ENCODE results near the gene ACOX1. TPM values are rescaled to one million over a fixed set of nuclear protein-coding genes. Genes with fewer than 3 reads are reported as not detected.
A peak's percentile ranks its signal among the peaks of the same experiment; 100 is the strongest.

ACOX1 gene
- total RNA-seq, 4 donors from 2014 or later = 37.0 to 254 (median 212) TPM

DNA sequence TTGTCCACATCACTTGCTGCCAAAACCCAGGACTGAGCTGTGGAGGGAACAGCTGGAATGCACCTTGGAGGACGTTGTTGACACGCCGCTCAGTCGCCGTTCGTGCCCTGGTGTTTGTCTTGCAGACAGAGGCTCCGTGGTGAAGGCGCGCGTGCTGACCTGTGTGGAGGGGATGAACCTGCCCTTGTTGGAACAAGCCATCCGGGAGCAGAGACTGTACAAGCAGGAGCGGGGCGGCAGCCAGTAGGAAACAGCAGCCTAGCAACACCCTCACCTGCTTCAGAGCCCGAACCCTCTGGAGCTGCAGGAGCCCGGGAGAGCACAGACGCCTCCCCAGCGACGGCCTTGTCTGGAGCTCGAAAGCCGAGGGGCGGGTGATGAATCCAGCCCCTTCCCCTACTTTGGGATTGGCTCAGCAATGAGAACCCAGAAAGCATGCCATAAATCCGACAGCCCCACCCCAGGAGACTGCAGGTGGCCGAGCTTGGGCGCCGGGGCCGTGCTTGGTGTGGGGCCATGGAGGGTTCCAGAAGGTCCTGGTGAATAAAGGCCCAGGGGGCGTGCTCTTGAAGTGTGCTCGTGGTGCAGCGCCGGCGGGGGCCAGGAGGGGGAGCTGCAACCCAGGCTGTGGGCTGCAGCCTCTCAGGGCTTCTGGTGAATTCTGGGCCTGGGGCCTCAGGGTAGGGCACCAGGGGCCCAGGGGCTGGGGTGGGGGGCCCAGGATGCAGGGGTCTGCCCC, 21.2 kb upstream of the ACOX1 start:
- Histone ChIP-seq H3K4me1 (peaks cover 13 to 92% (median 65%) of the 10 kb centered on the region in 4 donors), H3K27me3 (no peaks in the 10 kb centered on the region), H3K36me3 (no peaks in the 10 kb centered on the region), H3K9me3 (no peaks in the 10 kb centered on the region), H3K4me3 (no peak overlapping the region), H3K27ac (peak overlapping the region; percentile 84 to 91 (median 87))
- in situ Hi-C loops (cut with MboI; ENCODE audit: low pct_ligation_motif_present in 1 of 4, low pct_unique_long_range_greater_than_20kb in 1 of 4, low sequenced_read_pairs in 3 of 4) = loop anchor here in 3 of 4 donors (5.0 to 25.0 kb wide), 3 partner anchors 85 to 287 kb away; no protein-coding TSS in a partner anchor
- DNase-seq = peak; percentile 81
- intact Hi-C loops (cut with DNase I; ENCODE audit: low total_unique reads) = loop anchor here (5.0 kb wide), 1 partner anchor 93 kb away; no protein-coding TSS in a partner anchor
- no peak for TF ChIP-seq POLR2A (IDR thresholded peaks at IDR 0.05)
- no peak for TF ChIP-seq EP300 (IDR thresholded peaks at IDR 0.05; ENCODE audit: low read depth)
- TF ChIP-seq POLR2AphosphoS5 (IDR thresholded peaks at IDR 0.05) = no peak
- TF ChIP-seq, protein P1, sequence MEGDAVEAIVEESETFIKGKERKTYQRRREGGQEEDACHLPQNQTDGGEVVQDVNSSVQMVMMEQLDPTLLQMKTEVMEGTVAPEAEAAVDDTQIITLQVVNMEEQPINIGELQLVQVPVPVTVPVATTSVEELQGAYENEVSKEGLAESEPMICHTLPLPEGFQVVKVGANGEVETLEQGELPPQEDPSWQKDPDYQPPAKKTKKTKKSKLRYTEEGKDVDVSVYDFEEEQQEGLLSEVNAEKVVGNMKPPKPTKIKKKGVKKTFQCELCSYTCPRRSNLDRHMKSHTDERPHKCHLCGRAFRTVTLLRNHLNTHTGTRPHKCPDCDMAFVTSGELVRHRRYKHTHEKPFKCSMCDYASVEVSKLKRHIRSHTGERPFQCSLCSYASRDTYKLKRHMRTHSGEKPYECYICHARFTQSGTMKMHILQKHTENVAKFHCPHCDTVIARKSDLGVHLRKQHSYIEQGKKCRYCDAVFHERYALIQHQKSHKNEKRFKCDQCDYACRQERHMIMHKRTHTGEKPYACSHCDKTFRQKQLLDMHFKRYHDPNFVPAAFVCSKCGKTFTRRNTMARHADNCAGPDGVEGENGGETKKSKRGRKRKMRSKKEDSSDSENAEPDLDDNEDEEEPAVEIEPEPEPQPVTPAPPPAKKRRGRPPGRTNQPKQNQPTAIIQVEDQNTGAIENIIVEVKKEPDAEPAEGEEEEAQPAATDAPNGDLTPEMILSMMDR (IDR thresholded peaks at IDR 0.05) = peak; percentile 72 to 90 (median 82)
- 52% methylated on average over 25 of the region's 31 CpGs; no CpG with 5 or more reads in 1 of the 2 donors for WGBS, 2 donors (ENCODE audit: low coverage in 1 of 2)

DNA sequence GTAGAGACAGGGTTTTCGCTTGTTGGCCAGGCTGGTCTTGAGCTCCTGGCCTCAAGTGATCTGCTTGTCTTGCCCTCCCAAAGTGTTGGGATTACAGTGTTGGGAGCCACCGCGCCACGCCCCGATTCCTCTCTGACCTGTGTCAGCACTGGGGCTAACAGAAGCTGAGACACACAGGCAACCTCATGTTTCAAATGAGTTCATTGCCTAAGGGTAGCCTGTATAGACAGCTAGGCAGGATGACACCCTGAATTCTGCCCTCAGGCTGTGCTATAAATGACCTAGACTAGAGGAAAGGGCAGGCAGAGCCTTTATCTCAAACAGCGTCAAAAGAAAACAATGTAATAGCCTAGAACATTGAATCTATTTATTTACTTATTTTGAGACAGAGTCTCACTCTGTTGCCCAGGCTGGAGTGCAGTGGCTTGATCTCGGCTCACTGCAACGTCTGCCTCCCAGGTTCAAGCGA, 19.4 kb upstream of the ACOX1 start:
- no peak overlapping the region for H3K4me3 ChIP-seq
- peak; percentile 58 for DNase-seq
- TF ChIP-seq POLR2AphosphoS5 (IDR thresholded peaks at IDR 0.05) (peak; percentile 15 to 79 (median 67)), POLR2A (IDR thresholded peaks at IDR 0.05) (peak; percentile 53), EP300 (IDR thresholded peaks at IDR 0.05; ENCODE audit: low read depth) (no peak)
- TF ChIP-seq, protein P1 (IDR thresholded peaks at IDR 0.05) = no peak
- WGBS, 2 donors (ENCODE audit: low coverage in 1 of 2) = 73 to 78% methylated on average over 4 to 9 of the region's 9 CpGs
- in situ Hi-C loops (cut with MboI; ENCODE audit: low pct_ligation_motif_present in 1 of 4, low pct_unique_long_range_greater_than_20kb in 1 of 4, low sequenced_read_pairs in 3 of 4) = loop anchor here in 1 of 4 donors (10.0 kb wide), 1 partner anchor 94 kb away; the partner anchor contains the start of gene MRPL38
- H3K9me3 ChIP-seq = no peaks in the 10 kb centered on the region
- intact Hi-C loops (cut with DNase I; ENCODE audit: low total_unique reads) = no loop called here
- no peaks in the 10 kb centered on the region for H3K36me3 ChIP-seq
- H3K27me3 ChIP-seq = no peaks in the 10 kb centered on the region
- H3K27ac ChIP-seq = peak overlapping the region; percentile 84 to 91 (median 87)
- peaks cover 13 to 93% (median 63%) of the 10 kb centered on the region in 4 donors for H3K4me1 ChIP-seq

DNA sequence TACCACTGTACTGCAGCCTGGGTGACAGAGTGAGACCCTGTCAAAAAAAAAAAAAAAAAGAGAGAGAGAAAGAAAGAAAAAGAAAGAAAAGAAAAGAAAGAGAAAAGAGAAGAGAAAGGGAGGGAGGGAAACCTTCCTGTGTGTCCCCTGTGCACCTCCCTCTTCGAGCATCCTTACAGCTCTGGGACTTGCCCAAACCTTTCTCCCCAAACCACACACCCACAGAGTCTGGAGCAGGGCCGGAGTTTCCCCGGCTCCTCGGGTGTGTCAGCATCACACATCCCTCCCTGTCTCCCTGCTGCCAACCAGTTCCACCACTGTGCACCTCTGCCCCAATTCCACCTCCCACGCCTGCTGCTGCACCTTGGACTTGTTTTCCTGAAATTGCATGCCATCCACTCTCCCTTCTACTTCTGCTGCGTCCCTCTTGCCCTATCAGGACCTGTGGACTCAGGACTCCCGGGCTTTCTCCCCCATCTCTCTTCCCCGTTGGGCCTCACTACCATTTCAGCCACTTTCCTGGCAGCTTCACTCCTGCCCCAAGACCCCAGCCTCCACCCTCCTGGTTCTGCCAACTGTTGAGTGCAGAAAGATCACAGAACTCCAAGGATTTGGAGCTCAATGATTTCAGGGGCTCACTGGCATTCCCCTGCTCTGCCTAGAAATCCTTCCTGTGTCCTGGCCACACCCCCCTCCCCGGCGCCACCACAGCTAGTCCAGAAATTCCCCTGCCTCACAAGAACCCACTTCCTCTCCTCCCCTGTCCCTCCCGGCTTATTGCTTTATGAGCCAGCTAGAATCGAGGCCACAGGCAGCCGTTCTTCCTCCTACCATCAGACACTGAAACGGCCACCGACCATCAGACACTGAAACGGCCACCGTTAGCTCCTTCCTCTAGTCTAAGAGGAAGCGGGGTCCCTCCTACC, 18.0 kb upstream of the ACOX1 start:
- TF ChIP-seq POLR2A (IDR thresholded peaks at IDR 0.05) (peak; percentile 78), EP300 (IDR thresholded peaks at IDR 0.05; ENCODE audit: low read depth) (no peak), POLR2AphosphoS5 (IDR thresholded peaks at IDR 0.05) (peak in 2 of 3 donors; percentile 74 to 75)
- TF ChIP-seq, protein P1 (IDR thresholded peaks at IDR 0.05) = no peak
- intact Hi-C loops (cut with DNase I; ENCODE audit: low total_unique reads) (no loop called here), in situ Hi-C loops (cut with MboI; ENCODE audit: low pct_ligation_motif_present in 1 of 4, low pct_unique_long_range_greater_than_20kb in 1 of 4, low sequenced_read_pairs in 3 of 4) (loop anchor here in 1 of 4 donors (10.0 kb wide), 1 partner anchor 92 kb away; the partner anchor contains the start of gene MRPL38)
- no peaks in the 10 kb centered on the region for H3K27me3 ChIP-seq
- H3K4me3 ChIP-seq = peak overlapping the region in 1 of 4 donors; percentile 0
- H3K4me1 ChIP-seq = peaks cover 13 to 83% (median 57%) of the 10 kb centered on the region in 4 donors
- H3K9me3 ChIP-seq = no peaks in the 10 kb centered on the region
- H3K36me3 ChIP-seq = no peaks in the 10 kb centered on the region
- peak; percentile 89 for DNase-seq
- 10 to 20% methylated on average over 5 to 18 of the region's 18 CpGs for WGBS, 2 donors (ENCODE audit: low coverage in 1 of 2)
- peak overlapping the region; percentile 84 to 91 (median 87) for H3K27ac ChIP-seq

Data from transverse colon (tissue), 4 donors.